DOHH2 (cell line): ENCODE data around the gene SYNJ2.

Experiments
- H3F3A ChIP-seq: fragments of 200-600 bp; sonication (generic), shearing (Covaris generic); 2 replicates; pipeline ENCODE4 v1.6.0; 2016; ENCODE audit warnings: antibody characterized with exemption, mild to moderate bottlenecking; ENCODE audit not compliant: control insufficient read depth, insufficient read depth
- H3K27ac ChIP-seq: fragments of 200-600 bp; sonication (generic); 2 replicates; pipeline ENCODE4 v1.5.1; 2014; ENCODE audit warnings: low read depth, mild to moderate bottlenecking, low read length, moderate library complexity
- H3K27me3 ChIP-seq: fragments of 200-600 bp; sonication (generic); 2 replicates; pipeline ENCODE4 v1.6.1; 2014; ENCODE audit warnings: mild to moderate bottlenecking, low read length, mixed read lengths; ENCODE audit not compliant: control insufficient read depth
- H3K36me3 ChIP-seq: fragments of 200-600 bp; sonication (generic); 2 replicates; pipeline ENCODE4 v1.6.1; 2014; ENCODE audit warnings: mild to moderate bottlenecking, low read length, moderate library complexity, mixed read lengths; ENCODE audit not compliant: control insufficient read depth
- H3K4me1 ChIP-seq: fragments of 200-600 bp; sonication (generic); 2 replicates; pipeline ENCODE4 v1.6.1; 2014; ENCODE audit warnings: mild to moderate bottlenecking, low read length, mixed read lengths; ENCODE audit not compliant: control insufficient read depth
- H3K4me2 ChIP-seq: fragments of 200-600 bp; sonication (generic); 2 replicates; pipeline ENCODE4 v1.6.0; 2014; ENCODE audit warnings: mild to moderate bottlenecking, low read length, moderate library complexity
- H3K4me3 ChIP-seq: fragments of 200-600 bp; sonication (generic); 2 replicates; pipeline ENCODE4 v1.5.1; 2014; ENCODE audit warnings: mild to moderate bottlenecking, low read length, mixed read lengths
- H3K79me2 ChIP-seq: fragments of 200-600 bp; sonication (generic); 2 replicates; pipeline ENCODE4 v1.6.1; 2014; ENCODE audit warnings: mild to moderate bottlenecking, low read length, mixed read lengths; ENCODE audit not compliant: control insufficient read depth
- H3K9me2 ChIP-seq: fragments of 200-600 bp; sonication (generic); replicated peaks from 2 replicates; pipeline ENCODE4 v1.6.1; 2014; ENCODE audit warnings: mild to moderate bottlenecking, low read length, mixed read lengths; ENCODE audit not compliant: control insufficient read depth
- H3K9me3 ChIP-seq: fragments of 200-600 bp; sonication (generic); 2 replicates; pipeline ENCODE4 v1.6.1; 2014; ENCODE audit warnings: antibody characterized with exemption, low read length, mixed read lengths; ENCODE audit not compliant: control insufficient read depth, insufficient read depth
- H4K20me1 ChIP-seq: fragments of 200-600 bp; sonication (generic); 2 replicates; pipeline ENCODE4 v1.6.0; 2014; ENCODE audit warnings: low read depth, mild to moderate bottlenecking, antibody characterized with exemption, low read length, moderate library complexity; ENCODE audit not compliant: control insufficient read depth, insufficient read depth
- EZH2phosphoT487 ChIP-seq: fragments of 200-600 bp; sonication (generic); IDR thresholded peaks from 2 replicates; pipeline ENCODE4 v1.6.1; 2017; ENCODE audit warnings: borderline replicate concordance, mild to moderate bottlenecking, antibody characterized with exemption, low read length, moderate library complexity, mixed read lengths
- TF ChIP-seq, protein P1 (sequence below): fragments of 200-600 bp; sonication (generic); IDR thresholded peaks from one replicate; pipeline ENCODE4 v1.5.1; 2014; ENCODE audit warnings: antibody characterized with exemption, mild to moderate bottlenecking, low read depth, low read length; ENCODE audit not compliant: poor library complexity, severe bottlenecking

The SYNJ2 gene

GRCh38 chr6:158121335-158121734 is 139.7 kb downstream of the SYNJ2 start:
- Histone ChIP-seq H3K4me2 (no peak overlapping the region), H3K79me2 (no peaks in the 10 kb centered on the region), H4K20me1 (no peaks in the 10 kb centered on the region), H3F3A (no peaks in the 10 kb centered on the region), H3K9me2 (no peaks in the 10 kb centered on the region), H3K4me1 (no peaks in the 10 kb centered on the region), H3K9me3 (no peaks in the 10 kb centered on the region), H3K27me3 (no peaks in the 10 kb centered on the region), H3K4me3 (no peak overlapping the region), H3K36me3 (no peaks in the 10 kb centered on the region), H3K27ac (no peak overlapping the region)
- TF ChIP-seq EZH2phosphoT487, result no peak
- TF ChIP-seq, protein P1, sequence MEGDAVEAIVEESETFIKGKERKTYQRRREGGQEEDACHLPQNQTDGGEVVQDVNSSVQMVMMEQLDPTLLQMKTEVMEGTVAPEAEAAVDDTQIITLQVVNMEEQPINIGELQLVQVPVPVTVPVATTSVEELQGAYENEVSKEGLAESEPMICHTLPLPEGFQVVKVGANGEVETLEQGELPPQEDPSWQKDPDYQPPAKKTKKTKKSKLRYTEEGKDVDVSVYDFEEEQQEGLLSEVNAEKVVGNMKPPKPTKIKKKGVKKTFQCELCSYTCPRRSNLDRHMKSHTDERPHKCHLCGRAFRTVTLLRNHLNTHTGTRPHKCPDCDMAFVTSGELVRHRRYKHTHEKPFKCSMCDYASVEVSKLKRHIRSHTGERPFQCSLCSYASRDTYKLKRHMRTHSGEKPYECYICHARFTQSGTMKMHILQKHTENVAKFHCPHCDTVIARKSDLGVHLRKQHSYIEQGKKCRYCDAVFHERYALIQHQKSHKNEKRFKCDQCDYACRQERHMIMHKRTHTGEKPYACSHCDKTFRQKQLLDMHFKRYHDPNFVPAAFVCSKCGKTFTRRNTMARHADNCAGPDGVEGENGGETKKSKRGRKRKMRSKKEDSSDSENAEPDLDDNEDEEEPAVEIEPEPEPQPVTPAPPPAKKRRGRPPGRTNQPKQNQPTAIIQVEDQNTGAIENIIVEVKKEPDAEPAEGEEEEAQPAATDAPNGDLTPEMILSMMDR, result no peak

- Histone ChIP-seq H3K36me3 (no peaks in the 10 kb centered on the region), H3K27ac (no peak overlapping the region), H3K4me3 (no peak overlapping the region), H3K4me1 (no peaks in the 10 kb centered on the region), H3K79me2 (no peaks in the 10 kb centered on the region), H3K9me2 (no peaks in the 10 kb centered on the region), H3K4me2 (no peak overlapping the region), H3K27me3 (no peaks in the 10 kb centered on the region), H3K9me3 (no peaks in the 10 kb centered on the region), H3F3A (no peaks in the 10 kb centered on the region), H4K20me1 (no peaks in the 10 kb centered on the region)
- TF ChIP-seq, protein P1, result no peak
- TF ChIP-seq EZH2phosphoT487, result no peak
Observed at GRCh38 chr6:158122048-158122447, 140.4 kb downstream of the SYNJ2 start.

- H3K9me2 ChIP-seq, result no peaks in the 10 kb centered on the region
Observed at GRCh38 chr6:158124288-158124687, 142.6 kb downstream of the SYNJ2 start.

More at GRCh38 chr6:158124288-158124687, 142.6 kb downstream of the SYNJ2 start:
- no peaks in the 10 kb centered on the region for H4K20me1 ChIP-seq
- no peaks in the 10 kb centered on the region for H3K36me3 ChIP-seq
- H3K4me3 ChIP-seq, result no peak overlapping the region
- H3F3A ChIP-seq, result no peaks in the 10 kb centered on the region
- no peak overlapping the region for H3K4me2 ChIP-seq
- no peaks in the 10 kb centered on the region for H3K27me3 ChIP-seq
- no peaks in the 10 kb centered on the region for H3K79me2 ChIP-seq
- TF ChIP-seq, protein P1, result no peak
- TF ChIP-seq EZH2phosphoT487, result no peak
- H3K27ac ChIP-seq, result no peak overlapping the region
- no peaks in the 10 kb centered on the region for H3K4me1 ChIP-seq
- no peaks in the 10 kb centered on the region for H3K9me3 ChIP-seq
